Measurements from ENCODE around the gene GPC6. TPM values are rescaled to one million over a fixed set of nuclear protein-coding genes. Genes with fewer than 3 reads are reported as not detected.
A peak's percentile ranks its signal among the peaks of the same experiment; 100 is the strongest.

The GPC6 gene
- total RNA-seq, 1 donor: 77.8 TPM

GRCh38 chr13:93727211-93728141 lies 500.9 kb downstream of the GPC6 start:
- Histone ChIP-seq H3K27ac (ENCODE audit: low read depth, low read length) (peak overlapping the region; percentile 19), H3K4me2 (ENCODE audit: insufficient read depth, low read length) (peak overlapping the region; percentile 33), H3K9me3 (ENCODE audit: low read depth, low read length) (no peaks in the 10 kb centered on the region), H4K20me1 (ENCODE audit: insufficient read depth, low read length) (no peaks in the 10 kb centered on the region), H3K4me1 (ENCODE audit: insufficient read depth, low read length) (peaks cover 21% of the 10 kb centered on the region), H3K4me3 (ENCODE audit: insufficient read depth, low read length) (no peak overlapping the region), H3K36me3 (ENCODE audit: insufficient read depth, low read length) (no peaks in the 10 kb centered on the region), H3K27me3 (ENCODE audit: insufficient read depth, low read length) (no peaks in the 10 kb centered on the region), H3K79me2 (ENCODE audit: insufficient read depth, low read length) (no peaks in the 10 kb centered on the region), H2AFZ (ENCODE audit: low read length) (no peak overlapping the region)
- TF ChIP-seq CTCF (IDR thresholded peaks at IDR 0.05; ENCODE audit: extremely low read depth, low read depth, low read length): no peak
- no peak for DNase-seq (ENCODE audit: insufficient read length, low spot score, missing footprints)

- H3K79me2 ChIP-seq (ENCODE audit: insufficient read depth, low read length): no peaks in the 10 kb centered on the region
- H4K20me1 ChIP-seq (ENCODE audit: insufficient read depth, low read length): no peaks in the 10 kb centered on the region
- H3K4me2 ChIP-seq (ENCODE audit: insufficient read depth, low read length): no peak overlapping the region
- no peak overlapping the region for H2AFZ ChIP-seq (ENCODE audit: low read length)
- no peaks in the 10 kb centered on the region for H3K27me3 ChIP-seq (ENCODE audit: insufficient read depth, low read length)
- H3K9me3 ChIP-seq (ENCODE audit: low read depth, low read length): no peaks in the 10 kb centered on the region
- H3K36me3 ChIP-seq (ENCODE audit: insufficient read depth, low read length): no peaks in the 10 kb centered on the region
- H3K4me3 ChIP-seq (ENCODE audit: insufficient read depth, low read length): no peak overlapping the region
- H3K27ac ChIP-seq (ENCODE audit: low read depth, low read length): no peak overlapping the region
- DNase-seq (ENCODE audit: insufficient read length, low spot score, missing footprints): no peak
- TF ChIP-seq CTCF (IDR thresholded peaks at IDR 0.05; ENCODE audit: extremely low read depth, low read depth, low read length): no peak
- H3K4me1 ChIP-seq (ENCODE audit: insufficient read depth, low read length): peaks cover 17% of the 10 kb centered on the region
Observed at GRCh38 chr13:93729383-93729782, 502.8 kb downstream of the GPC6 start.

GRCh38 chr13:93730780-93731179 lies 504.2 kb downstream of the GPC6 start:
- Histone ChIP-seq H2AFZ (ENCODE audit: low read length) (peak overlapping the region; percentile 61), H4K20me1 (ENCODE audit: insufficient read depth, low read length) (no peaks in the 10 kb centered on the region), H3K36me3 (ENCODE audit: insufficient read depth, low read length) (no peaks in the 10 kb centered on the region), H3K9me3 (ENCODE audit: low read depth, low read length) (no peaks in the 10 kb centered on the region), H3K79me2 (ENCODE audit: insufficient read depth, low read length) (no peaks in the 10 kb centered on the region), H3K4me2 (ENCODE audit: insufficient read depth, low read length) (peak overlapping the region; percentile 37), H3K27ac (ENCODE audit: low read depth, low read length) (no peak overlapping the region), H3K4me3 (ENCODE audit: insufficient read depth, low read length) (no peak overlapping the region), H3K4me1 (ENCODE audit: insufficient read depth, low read length) (peaks cover 20% of the 10 kb centered on the region), H3K27me3 (ENCODE audit: insufficient read depth, low read length) (no peaks in the 10 kb centered on the region)
- DNase-seq (ENCODE audit: insufficient read length, low spot score, missing footprints): no peak
- TF ChIP-seq CTCF (IDR thresholded peaks at IDR 0.05; ENCODE audit: extremely low read depth, low read depth, low read length): no peak

GRCh38 chr13:93732186-93732585 lies 505.6 kb downstream of the GPC6 start:
- Histone ChIP-seq H3K27me3 (ENCODE audit: insufficient read depth, low read length) (no peaks in the 10 kb centered on the region), H3K4me3 (ENCODE audit: insufficient read depth, low read length) (no peak overlapping the region), H4K20me1 (ENCODE audit: insufficient read depth, low read length) (no peaks in the 10 kb centered on the region), H3K9me3 (ENCODE audit: low read depth, low read length) (no peaks in the 10 kb centered on the region), H3K36me3 (ENCODE audit: insufficient read depth, low read length) (no peaks in the 10 kb centered on the region), H3K27ac (ENCODE audit: low read depth, low read length) (no peak overlapping the region), H3K79me2 (ENCODE audit: insufficient read depth, low read length) (no peaks in the 10 kb centered on the region), H3K4me1 (ENCODE audit: insufficient read depth, low read length) (peaks cover 20% of the 10 kb centered on the region), H2AFZ (ENCODE audit: low read length) (no peak overlapping the region), H3K4me2 (ENCODE audit: insufficient read depth, low read length) (no peak overlapping the region)
- no peak for TF ChIP-seq CTCF (IDR thresholded peaks at IDR 0.05; ENCODE audit: extremely low read depth, low read depth, low read length)
- DNase-seq (ENCODE audit: insufficient read length, low spot score, missing footprints): no peak

All from osteoblast (primary cell).